Suprapubic skin (tissue), 4 donors: ENCODE data around the gene ZNF470. TPM values are rescaled to one million over a fixed set of nuclear protein-coding genes. Genes with fewer than 3 reads are reported as not detected.

Experiments used
- DNase-seq, 2 donors: peaks; one replicate each; pipeline ENCODE4 v3.0.0-alpha.2; 2019; ENCODE audit warnings: low spot score in 2 of 2
- H3K27ac ChIP-seq: fragments of 200-600 bp; sonication (generic); one replicate; pipeline ENCODE4 v1.5.1; 2019
- H3K27me3 ChIP-seq: fragments of 200-600 bp; sonication (generic); one replicate; pipeline ENCODE4 v1.5.1; 2019
- H3K36me3 ChIP-seq: fragments of 200-600 bp; sonication (generic); one replicate; pipeline ENCODE4 v1.5.1; 2019
- H3K4me1 ChIP-seq: fragments of 200-600 bp; sonication (generic); one replicate; pipeline ENCODE4 v1.5.1; 2019
- H3K4me3 ChIP-seq: fragments of 200-600 bp; sonication (generic); one replicate; pipeline ENCODE4 v1.5.1; 2019; ENCODE audit warnings: mild to moderate bottlenecking
- H3K9me3 ChIP-seq: fragments of 200-600 bp; sonication (generic); one replicate; pipeline ENCODE4 v1.5.1; 2019
- CTCF ChIP-seq, 2 donors: fragments of 200-600 bp in 1 of 2; fragments of 450-650 bp in 1 of 2; sonication (generic) in 1 of 2; IDR thresholded peaks; one replicate each; pipeline ENCODE4 v1.5.1; 2016 to 2019; ENCODE audit warnings: antibody characterized with exemption in 2 of 2, mild to moderate bottlenecking in 1 of 2, moderate library complexity in 1 of 2
- EP300 ChIP-seq: sonication (generic); formaldehyde crosslinking; IDR thresholded peaks from one replicate; pipeline ENCODE4 v1.6.1; 2017; ENCODE audit warnings: antibody characterized with exemption
- POLR2A ChIP-seq, 2 donors: fragments of 450-650 bp; IDR thresholded peaks; one replicate each; pipeline ENCODE4 v1.6.1; 2017; ENCODE audit warnings: antibody characterized with exemption in 2 of 2, mild to moderate bottlenecking in 2 of 2, moderate library complexity in 2 of 2
- POLR2AphosphoS5 ChIP-seq, 3 donors: sonication (generic); formaldehyde crosslinking; IDR thresholded peaks; one replicate each; pipeline ENCODE4 v1.6.1; 2017; ENCODE audit warnings: antibody characterized with exemption in 3 of 3
- WGBS: methylation state at CpG from one replicate; pipeline ENCODE4 v1.1.5; 2018; 5-methylcytosine and 5-hydroxymethylcytosine counted together
- total RNA-seq, 4 donors: library from RNA; depleted of rRNA; stranded (reverse); fragments of >200 nt; gene quantifications; one replicate each; pipeline ENCODE4 v1.1.0, GENCODE V29; 2016

Gene ZNF470
- total RNA-seq, 4 donors from 2014 or later = 1.0 to 3.4 (median 1.5) TPM

GRCh38 chr19:56566904-56567273 lies 379 bp upstream of the ZNF470 start:
- DNase-seq = peak in 1 of 2 donors; percentile 66
- peak overlapping the region; percentile 66 for H3K27ac ChIP-seq
- H3K36me3 ChIP-seq = peaks cover 26% of the 10 kb centered on the region
- H3K4me3 ChIP-seq = peak overlapping the region; percentile 90
- H3K9me3 ChIP-seq = peaks cover 19% of the 10 kb centered on the region
- H3K4me1 ChIP-seq = peaks cover 7% of the 10 kb centered on the region
- under 1% methylated on average over 18 of the region's 23 CpGs for WGBS
- no peak for TF ChIP-seq POLR2AphosphoS5 (IDR thresholded peaks at IDR 0.05)
- TF ChIP-seq POLR2A (IDR thresholded peaks at IDR 0.05) = no peak
- no peak for TF ChIP-seq CTCF (IDR thresholded peaks at IDR 0.05)
- TF ChIP-seq EP300 = no peak
- no peaks in the 10 kb centered on the region for H3K27me3 ChIP-seq

DNA sequence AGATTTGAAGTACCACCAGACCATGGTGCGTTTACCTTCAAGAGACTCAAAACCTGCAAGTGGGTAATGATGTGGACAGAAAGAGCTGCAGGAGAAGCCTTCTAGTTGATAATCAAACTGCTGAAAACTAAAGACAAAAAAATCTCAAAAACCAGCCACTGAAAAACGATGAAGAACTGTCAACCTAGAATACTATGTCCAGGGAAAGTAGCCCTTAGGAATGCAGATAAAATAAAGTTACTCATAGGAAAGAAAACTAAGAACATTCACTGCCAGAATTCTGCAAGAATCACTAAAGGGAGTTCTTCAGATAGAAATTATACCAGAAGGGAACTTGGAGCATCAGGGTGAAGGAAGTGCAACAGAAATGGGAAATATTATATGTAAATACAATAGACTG lies 5.3 kb downstream of the ZNF470 start:
- Histone ChIP-seq H3K36me3 (peaks cover 72% of the 10 kb centered on the region), H3K9me3 (peaks cover 49% of the 10 kb centered on the region), H3K27me3 (no peaks in the 10 kb centered on the region), H3K4me1 (peaks cover 7% of the 10 kb centered on the region), H3K27ac (no peak overlapping the region), H3K4me3 (no peak overlapping the region)
- WGBS = 48% methylated on average over 2 of the region's 2 CpGs
- TF ChIP-seq POLR2AphosphoS5 (IDR thresholded peaks at IDR 0.05) = no peak
- TF ChIP-seq EP300 = no peak
- no peak for TF ChIP-seq POLR2A (IDR thresholded peaks at IDR 0.05)
- TF ChIP-seq CTCF (IDR thresholded peaks at IDR 0.05) = no peak
- DNase-seq = no peak

DNA sequence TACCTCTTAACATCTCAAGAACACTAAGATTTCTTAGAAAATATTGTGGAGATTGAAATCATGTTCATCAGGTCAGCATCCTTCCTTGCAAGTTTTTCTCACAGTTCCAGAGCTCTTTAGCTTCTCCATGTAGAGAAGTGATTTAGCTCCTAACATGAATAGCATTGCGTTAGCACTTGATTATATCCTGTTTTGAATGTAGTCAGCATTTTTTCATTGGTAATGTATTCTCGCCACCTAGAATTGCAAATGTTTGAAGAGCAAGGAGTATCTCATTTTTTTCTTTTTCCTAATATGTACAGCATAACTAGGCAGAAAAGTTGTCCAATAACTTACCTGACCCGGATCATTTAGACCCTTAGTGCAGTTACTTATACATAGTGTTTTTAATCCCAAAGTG lies 6.6 kb downstream of the ZNF470 start:
- TF ChIP-seq CTCF (IDR thresholded peaks at IDR 0.05) = no peak
- no peak for TF ChIP-seq EP300
- no peak for TF ChIP-seq POLR2AphosphoS5 (IDR thresholded peaks at IDR 0.05)
- TF ChIP-seq POLR2A (IDR thresholded peaks at IDR 0.05) = no peak
- Histone ChIP-seq H3K4me3 (no peak overlapping the region), H3K4me1 (no peaks in the 10 kb centered on the region), H3K27ac (no peak overlapping the region), H3K27me3 (no peaks in the 10 kb centered on the region), H3K36me3 (peaks cover 72% of the 10 kb centered on the region), H3K9me3 (peaks cover 62% of the 10 kb centered on the region)
- DNase-seq = no peak
- WGBS = 97% methylated on average over 3 of the region's 3 CpGs

GRCh38 chr19:56577719-56578602 lies 10.7 kb downstream of the ZNF470 start:
- H3K36me3 ChIP-seq = peaks cover 40% of the 10 kb centered on the region
- WGBS = 97% methylated on average over 11 of the region's 11 CpGs
- DNase-seq = no peak

More at GRCh38 chr19:56577719-56578602, 10.7 kb downstream of the ZNF470 start:
- Histone ChIP-seq H3K9me3 (peaks cover 86% of the 10 kb centered on the region), H3K27ac (no peak overlapping the region), H3K4me1 (no peaks in the 10 kb centered on the region), H3K4me3 (no peak overlapping the region), H3K27me3 (no peaks in the 10 kb centered on the region)
- TF ChIP-seq EP300 (no peak), CTCF (IDR thresholded peaks at IDR 0.05) (no peak), POLR2AphosphoS5 (IDR thresholded peaks at IDR 0.05) (no peak), POLR2A (IDR thresholded peaks at IDR 0.05) (no peak)
